HG03342 (cell line): ENCODE measurements around the gene C16orf89.

Source experiments
- ATAC-seq: cut with Tn5 transposase; IDR thresholded peaks from one replicate; pipeline ENCODE4 v1.9.1; 2021; ENCODE audit warnings: mild to moderate bottlenecking, moderate library complexity; ENCODE audit not compliant: unreplicated experiment

Gene C16orf89

DNA sequence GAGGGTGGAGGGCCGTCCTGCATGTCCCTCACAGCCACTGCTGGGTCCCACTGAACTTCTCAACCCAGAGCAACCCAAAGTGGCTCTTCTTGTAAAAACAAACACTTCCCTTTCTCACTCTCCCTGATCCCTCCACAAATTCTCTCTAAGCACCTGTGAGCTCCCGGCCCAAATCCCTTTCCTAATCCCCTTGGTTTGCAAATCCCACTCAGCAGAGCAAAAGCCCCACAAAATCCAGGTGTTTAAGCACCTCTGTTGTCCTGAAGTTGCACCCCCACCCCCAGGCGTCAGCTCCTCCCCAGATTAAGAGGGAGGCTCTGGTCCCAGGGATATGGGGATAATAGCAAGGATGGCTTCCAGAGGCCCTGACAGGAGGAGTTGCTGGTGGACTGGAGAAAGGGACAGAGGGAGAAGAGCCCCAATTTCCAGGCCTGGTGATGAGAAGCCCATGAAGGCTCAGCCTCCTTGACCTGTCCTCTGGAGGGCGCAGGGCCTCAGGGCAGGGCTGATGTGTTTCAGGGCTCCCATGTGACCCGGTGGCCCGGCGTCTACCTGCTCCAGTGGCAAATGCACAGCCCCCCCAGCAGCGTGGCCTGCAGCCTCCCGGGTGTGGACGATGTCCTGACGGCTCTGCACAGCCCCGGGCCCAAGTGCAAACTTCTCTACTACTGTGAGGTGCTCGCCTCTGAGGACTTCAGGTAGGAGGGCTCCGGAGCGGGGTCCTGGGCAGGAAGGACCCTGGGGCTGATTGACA lies 55.0 kb downstream of the C16orf89 start:
- no peak for ATAC-seq

DNA sequence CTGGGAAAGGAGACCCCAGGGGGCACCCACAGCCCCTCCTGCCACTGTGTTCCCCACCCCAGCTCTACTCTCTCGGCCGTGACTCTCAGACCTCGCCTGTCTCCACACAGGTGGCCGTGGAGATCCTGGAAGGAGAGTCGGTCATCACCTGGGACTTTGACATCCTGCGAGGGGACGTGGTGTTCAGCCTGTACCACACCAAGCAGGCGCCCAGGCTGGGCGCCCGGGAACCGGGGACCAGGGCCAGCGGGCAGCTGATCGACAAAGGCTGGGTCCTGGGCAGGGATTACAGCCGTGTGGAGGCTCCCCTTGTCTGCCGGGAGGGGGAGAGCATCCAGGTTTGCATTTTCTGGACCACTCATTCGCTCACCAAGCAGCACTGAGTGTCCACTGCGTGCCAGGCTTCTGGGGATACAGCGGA lies 57.4 kb downstream of the C16orf89 start:
- no peak for ATAC-seq

DNA sequence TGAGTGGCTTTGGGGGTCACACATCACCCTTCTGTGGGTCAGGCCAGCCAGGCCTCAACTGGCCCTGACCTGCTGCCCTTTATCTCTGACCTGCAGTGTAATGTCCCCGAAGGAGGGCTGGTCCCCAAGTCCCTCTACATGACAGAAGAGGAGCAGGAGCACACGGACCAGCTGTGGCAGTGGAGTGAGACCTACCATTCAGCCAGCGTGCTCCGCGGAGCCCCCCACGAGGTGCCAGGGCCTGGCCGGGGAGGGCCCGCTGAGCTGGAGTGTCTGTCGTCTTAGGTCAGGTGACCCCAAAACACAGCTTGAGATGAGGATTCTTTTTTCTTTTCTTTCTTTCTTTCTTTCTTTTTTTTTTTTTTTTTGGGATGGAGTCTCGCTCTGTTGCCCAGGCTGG lies 58.5 kb downstream of the C16orf89 start:
- ATAC-seq: no peak

DNA sequence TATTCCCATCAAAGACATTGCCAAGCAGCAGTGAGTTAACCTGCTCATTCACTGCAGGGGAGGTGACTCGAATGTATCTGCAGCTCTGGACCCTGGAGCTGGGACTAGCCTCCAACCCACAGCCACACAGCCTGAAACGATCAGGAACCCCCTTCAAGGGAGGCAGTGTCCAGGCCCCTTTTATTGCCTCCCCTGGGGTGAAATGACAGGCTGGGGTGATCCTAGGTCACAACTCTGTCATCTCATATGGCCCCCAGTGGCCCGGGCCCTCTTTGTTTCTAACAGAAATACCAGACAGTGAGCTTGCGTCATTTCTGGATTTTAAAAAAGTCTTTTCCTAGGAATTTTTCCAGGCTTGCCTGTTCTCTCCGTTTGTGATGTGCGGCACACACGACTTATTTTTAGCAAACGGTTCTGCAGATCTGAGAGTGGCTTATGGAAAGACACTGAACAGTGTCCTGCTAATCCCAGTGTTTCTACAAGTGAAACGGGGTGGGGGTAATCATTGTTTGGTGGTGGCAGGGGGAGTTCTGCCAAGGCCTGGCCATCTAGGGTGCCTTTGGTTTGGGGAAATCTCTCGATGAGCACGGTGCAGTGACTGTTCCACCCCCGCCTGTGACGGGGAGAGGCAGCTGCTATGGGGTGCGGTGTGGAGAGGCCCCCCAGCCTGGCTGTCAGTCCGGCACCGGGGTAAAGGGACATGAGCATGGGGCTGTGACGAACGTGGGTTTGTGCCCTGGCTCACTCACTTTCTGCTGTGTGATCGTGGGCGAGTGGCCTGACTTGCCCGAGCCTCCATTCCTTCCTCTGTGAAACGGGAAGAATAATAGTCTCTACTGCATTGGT lies 59.2 kb downstream of the C16orf89 start:
- ATAC-seq: no peak

DNA sequence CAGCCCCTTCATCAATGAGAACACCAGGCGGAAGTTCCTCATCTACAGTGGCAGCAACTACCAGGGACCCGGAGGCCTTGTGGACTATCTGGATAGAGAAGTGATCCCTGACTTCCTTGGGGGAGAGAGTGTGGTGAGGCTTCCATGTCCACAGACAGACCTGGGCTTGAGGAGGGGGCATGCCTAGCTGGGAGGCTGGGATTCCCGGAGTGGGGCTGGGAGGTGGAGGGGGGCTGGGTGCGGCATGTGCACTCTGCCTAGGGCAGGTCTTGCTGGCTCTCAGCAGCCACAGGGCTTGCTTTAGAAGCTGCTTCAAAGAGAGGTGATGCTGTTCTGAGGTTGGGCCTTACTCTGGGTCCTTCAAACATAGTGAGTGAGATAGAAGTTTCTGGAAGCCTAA lies 59.8 kb downstream of the C16orf89 start:
- ATAC-seq: no peak

DNA sequence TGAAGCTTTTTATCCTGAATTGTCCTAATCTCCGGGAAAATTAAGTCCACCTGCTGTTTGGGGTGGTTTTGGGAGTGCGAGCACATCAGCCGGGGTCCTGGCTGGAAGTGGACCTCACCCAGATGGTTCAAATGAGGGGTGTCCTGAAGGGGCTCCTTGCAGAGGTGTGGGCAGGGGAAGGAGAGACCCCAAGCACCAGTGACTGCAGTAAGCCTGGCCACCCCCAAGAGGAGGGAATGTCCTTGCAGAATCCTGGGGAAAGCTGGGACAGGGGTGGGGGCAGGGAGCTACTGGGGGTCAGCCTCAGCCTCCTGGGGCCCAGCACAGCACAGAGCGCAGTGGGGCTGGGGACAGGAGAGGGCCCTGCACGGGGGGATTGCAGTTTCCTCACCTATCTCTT lies 61.4 kb downstream of the C16orf89 start:
- ATAC-seq: no peak

- ATAC-seq: no peak
Observed at GRCh38 chr16:5003828-5004227, 61.9 kb downstream of the C16orf89 start.

DNA sequence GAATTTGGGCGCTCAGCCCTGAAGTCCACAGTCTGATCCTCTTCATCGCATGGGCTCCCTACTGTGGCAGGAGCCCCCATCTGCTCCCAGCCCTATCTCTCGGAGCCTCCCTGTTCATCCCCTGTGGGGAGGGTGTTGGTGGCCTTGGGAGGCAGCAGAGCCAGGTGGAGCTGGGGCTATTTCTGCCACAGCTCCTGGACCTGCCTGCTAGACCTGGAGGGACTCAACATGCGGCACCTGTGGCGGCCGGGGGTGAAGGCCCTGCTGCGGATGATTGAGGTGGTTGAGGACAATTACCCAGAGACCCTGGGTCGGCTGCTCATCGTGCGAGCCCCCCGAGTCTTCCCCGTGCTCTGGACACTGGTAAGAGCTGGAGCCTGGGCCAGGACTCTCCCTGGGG lies 62.5 kb downstream of the C16orf89 start:
- no peak for ATAC-seq

- no peak for ATAC-seq
Observed at GRCh38 chr16:5002699-5003143, 63.0 kb downstream of the C16orf89 start.

DNA sequence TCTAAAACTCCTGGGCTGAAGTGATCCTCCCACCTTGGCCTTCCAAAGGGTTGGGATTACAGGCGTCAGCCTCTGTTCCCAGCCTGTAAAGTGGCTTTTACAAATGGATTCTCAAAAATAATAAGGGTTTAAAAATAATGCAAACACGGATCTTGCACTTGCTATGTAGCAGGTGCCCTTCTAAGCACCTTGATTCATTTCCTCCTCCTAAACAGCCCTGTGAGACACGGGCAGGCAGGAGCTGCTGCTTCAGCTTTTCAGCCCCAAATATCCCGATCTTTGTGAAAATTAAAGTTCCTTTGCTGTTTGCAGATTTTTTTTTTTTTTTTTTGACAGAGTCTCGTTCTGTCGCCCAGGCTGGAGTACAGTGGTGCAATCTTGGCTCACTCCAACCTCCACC lies 63.8 kb downstream of the C16orf89 start:
- ATAC-seq: no peak

- ATAC-seq: no peak
Observed at GRCh38 chr16:5001571-5001970, 64.2 kb downstream of the C16orf89 start.

GRCh38 chr16:5000573-5001001 lies 65.2 kb downstream of the C16orf89 start:
- no peak for ATAC-seq

DNA sequence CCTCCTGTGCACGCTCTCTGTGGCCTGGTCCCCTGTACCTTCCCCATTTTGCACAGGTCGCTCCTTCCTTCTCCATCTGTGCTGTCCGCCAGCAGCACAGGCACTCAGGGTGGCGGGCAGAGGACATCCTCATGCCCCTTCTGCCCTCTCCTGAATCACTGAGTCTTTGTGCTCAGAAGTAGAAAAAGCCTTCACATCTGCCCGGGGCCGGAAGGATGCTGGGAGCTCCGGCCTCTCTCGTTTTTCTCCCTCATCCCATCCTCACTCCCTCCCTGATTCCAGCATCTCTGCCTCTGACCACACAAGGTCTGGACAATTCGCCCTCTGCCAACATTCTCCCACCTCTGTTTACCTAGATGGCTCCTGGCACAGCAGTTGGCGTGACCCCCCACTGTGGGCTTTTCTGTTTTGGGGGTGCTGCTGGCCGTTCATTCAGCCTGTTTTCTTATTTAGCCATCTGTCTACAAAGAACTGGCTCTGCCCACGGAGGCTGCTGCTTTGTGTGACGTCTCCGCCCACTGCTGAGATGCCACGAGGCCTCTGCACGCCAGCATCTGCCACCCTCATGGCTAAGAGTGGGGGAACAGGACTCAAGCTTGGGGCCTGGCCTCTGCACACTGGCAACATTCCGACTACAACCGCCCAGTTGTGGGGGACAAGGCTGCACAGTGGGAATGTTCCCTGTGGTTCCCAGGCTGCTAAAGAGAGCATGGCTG lies 70.9 kb downstream of the C16orf89 start:
- ATAC-seq: no peak
